ENCODE measurements around the gene PLVAP.
A peak's percentile ranks its signal among the peaks of the same experiment; 100 is the strongest.

Gene PLVAP

DNA sequence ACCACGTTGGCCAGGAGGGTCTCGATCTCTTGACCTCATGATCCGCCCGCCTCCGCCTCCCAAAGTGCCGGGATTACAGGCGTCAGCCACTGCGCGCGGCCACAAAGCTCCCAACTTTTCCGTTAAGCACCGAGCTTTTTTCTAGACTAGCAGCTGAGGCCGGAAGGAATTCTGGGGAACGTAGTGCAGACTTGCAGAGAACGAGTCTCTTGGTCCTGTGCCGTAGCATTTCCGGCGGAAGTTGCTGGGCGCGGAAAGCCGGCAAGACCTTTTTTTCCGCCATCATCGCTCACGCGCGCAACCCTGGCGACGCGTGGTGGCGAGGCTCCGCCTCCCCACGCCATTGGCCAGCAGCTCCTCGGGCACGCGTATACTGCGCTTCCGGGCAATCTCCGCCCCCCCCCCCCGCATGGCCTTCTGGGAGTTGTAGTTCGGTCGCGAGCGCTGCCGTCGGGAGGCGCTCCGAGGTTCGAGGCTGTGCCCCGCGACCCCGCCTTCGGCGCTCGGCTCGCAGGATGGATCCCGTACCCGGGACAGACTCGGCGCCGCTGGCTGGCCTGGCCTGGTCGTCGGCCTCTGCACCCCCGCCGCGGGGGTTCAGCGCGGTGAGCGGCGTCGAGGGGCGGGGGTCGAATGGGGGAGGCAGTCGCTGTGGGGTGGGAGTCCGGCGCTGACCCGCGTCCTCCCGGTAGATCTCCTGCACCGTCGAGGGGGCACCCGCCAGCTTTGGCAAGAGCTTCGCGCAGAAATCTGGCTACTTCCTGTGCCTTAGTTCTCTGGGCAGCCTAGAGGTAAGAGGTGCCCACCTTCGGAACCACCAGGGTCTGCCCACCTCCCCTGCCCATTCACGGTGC, 42.7 kb upstream of the PLVAP start, which contains the start of gene MVB12A:
Gene MVB12A, plus strand, starts transcription at position 427 of the 854 bp plus-strand sequence. Its CDS starts 89 bp downstream, at position 516.
- DNase-seq (ENCODE audit: low read depth) = peak; percentile 99
- TF ChIP-seq MYC (IDR thresholded peaks at IDR 0.05; ENCODE audit: low read depth, low read length) = peak; percentile 97
- TF ChIP-seq, protein P1, sequence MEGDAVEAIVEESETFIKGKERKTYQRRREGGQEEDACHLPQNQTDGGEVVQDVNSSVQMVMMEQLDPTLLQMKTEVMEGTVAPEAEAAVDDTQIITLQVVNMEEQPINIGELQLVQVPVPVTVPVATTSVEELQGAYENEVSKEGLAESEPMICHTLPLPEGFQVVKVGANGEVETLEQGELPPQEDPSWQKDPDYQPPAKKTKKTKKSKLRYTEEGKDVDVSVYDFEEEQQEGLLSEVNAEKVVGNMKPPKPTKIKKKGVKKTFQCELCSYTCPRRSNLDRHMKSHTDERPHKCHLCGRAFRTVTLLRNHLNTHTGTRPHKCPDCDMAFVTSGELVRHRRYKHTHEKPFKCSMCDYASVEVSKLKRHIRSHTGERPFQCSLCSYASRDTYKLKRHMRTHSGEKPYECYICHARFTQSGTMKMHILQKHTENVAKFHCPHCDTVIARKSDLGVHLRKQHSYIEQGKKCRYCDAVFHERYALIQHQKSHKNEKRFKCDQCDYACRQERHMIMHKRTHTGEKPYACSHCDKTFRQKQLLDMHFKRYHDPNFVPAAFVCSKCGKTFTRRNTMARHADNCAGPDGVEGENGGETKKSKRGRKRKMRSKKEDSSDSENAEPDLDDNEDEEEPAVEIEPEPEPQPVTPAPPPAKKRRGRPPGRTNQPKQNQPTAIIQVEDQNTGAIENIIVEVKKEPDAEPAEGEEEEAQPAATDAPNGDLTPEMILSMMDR (IDR thresholded peaks at IDR 0.05; ENCODE audit: low read depth, low read length) = no peak
- peak; percentile 31 for TF ChIP-seq POLR2A (IDR thresholded peaks at IDR 0.05; ENCODE audit: extremely low read depth, insufficient read length)
- TF ChIP-seq, protein P2, sequence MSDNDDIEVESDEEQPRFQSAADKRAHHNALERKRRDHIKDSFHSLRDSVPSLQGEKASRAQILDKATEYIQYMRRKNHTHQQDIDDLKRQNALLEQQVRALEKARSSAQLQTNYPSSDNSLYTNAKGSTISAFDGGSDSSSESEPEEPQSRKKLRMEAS (IDR thresholded peaks at IDR 0.05; ENCODE audit: low read depth, low read length) = peak; percentile 89
- peak within 1 kb of the TSS; percentile 79 for H3K4me3 ChIP-seq (ENCODE audit: low read depth, low read length)

DNA sequence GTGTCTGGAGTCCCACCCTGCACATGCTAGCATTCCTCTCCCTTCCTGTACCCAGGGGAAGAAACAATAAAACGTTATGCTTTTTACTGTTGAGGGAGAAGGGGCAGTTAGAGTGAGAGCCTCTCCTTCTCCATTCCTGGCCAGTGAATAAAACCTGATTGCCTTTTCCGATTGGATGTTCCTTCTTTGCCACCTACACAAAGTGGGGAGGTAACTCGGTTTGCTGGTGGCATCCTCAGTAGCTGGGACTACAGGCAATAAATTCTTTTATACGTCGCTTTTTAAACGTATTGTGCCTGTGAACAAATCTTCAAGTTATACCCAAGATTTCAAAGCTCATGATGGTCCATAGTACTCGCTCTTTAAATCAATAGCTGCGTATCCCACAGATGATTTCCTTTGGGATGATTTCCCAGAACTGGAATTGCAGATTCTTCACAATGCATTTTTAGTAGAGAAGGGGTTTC, 42.0 kb upstream of the PLVAP start:
- no peak for TF ChIP-seq POLR2A (IDR thresholded peaks at IDR 0.05; ENCODE audit: extremely low read depth, insufficient read length)
- no peak for TF ChIP-seq MYC (IDR thresholded peaks at IDR 0.05; ENCODE audit: low read depth, low read length)
- TF ChIP-seq, protein P1 (IDR thresholded peaks at IDR 0.05; ENCODE audit: low read depth, low read length) = no peak
- TF ChIP-seq, protein P2 (IDR thresholded peaks at IDR 0.05; ENCODE audit: low read depth, low read length) = no peak
- DNase-seq (ENCODE audit: low read depth) = peak; percentile 25
- peak overlapping the region; percentile 79 for H3K4me3 ChIP-seq (ENCODE audit: low read depth, low read length)

DNA sequence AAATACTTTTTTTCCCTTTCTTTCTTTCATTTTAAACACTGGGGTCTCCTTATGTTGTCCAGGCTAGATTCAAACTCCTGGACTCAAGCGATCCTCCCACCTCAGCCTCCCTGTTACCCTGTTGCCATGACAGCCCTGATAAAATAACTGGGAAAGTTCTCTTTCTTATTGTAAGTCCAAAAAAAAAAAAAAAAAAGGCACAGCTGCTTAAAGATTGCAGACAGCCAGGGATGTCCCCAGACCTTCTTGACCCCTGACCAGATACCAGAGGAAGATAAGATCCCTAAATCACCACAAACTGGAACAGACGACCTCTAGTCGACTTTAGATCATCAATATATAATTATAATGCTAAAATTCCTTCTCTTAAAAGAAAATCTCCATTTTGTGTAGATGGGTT, 41.6 kb upstream of the PLVAP start:
- DNase-seq (ENCODE audit: low read depth) = peak; percentile 25
- peak overlapping the region; percentile 79 for H3K4me3 ChIP-seq (ENCODE audit: low read depth, low read length)
- no peak for TF ChIP-seq POLR2A (IDR thresholded peaks at IDR 0.05; ENCODE audit: extremely low read depth, insufficient read length)
- TF ChIP-seq, protein P1 (IDR thresholded peaks at IDR 0.05; ENCODE audit: low read depth, low read length) = no peak
- no peak for TF ChIP-seq MYC (IDR thresholded peaks at IDR 0.05; ENCODE audit: low read depth, low read length)
- TF ChIP-seq, protein P2 (IDR thresholded peaks at IDR 0.05; ENCODE audit: low read depth, low read length) = no peak

DNA sequence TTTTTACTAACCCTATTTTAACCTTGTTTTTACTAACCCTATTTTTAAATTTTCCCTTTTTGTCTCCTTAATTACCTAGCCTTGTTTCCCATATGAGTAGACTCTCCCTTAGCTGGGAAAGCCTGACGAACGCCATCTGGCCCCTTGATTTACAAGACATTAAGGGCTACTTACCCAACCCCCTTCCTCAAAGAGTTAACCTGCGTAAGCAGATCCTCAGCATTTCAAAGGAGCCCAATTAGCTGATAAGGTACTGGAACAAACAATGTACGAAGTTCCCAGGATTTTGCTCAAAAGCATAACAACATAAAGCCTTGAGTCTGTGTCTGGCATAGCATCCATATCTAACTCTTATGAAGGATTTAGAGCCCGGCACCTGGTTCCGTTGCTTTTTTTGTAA, 38.0 kb upstream of the PLVAP start:
- DNase-seq (ENCODE audit: low read depth) = no peak
- no peak overlapping the region for H3K4me3 ChIP-seq (ENCODE audit: low read depth, low read length)
- TF ChIP-seq POLR2A (IDR thresholded peaks at IDR 0.05; ENCODE audit: extremely low read depth, insufficient read length) (no peak), MYC (IDR thresholded peaks at IDR 0.05; ENCODE audit: low read depth, low read length) (no peak)
- TF ChIP-seq, protein P2 (IDR thresholded peaks at IDR 0.05; ENCODE audit: low read depth, low read length) = no peak
- TF ChIP-seq, protein P1 (IDR thresholded peaks at IDR 0.05; ENCODE audit: low read depth, low read length) = no peak

DNA sequence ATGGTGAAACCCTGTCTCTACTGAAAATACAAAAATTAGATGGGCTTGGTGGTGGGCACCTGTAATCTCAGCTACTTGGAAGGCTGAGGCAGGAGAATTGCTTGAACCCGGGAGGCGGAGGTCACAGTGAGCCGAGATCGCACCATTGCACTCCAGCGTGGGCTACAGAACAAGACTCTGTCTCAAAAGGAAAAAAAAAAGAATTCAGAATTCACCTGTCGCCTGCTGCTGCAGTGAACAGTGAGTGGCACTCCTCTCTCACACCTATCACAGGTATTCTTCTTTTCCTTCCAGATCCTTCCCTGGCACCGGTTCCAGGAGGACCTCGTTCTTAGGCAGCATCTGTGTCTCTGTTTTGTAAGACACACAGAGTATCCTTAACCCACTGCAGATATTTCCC, 37.0 kb upstream of the PLVAP start:
- TF ChIP-seq, protein P1 (IDR thresholded peaks at IDR 0.05; ENCODE audit: low read depth, low read length) = no peak
- TF ChIP-seq, protein P2 (IDR thresholded peaks at IDR 0.05; ENCODE audit: low read depth, low read length) = no peak
- TF ChIP-seq POLR2A (IDR thresholded peaks at IDR 0.05; ENCODE audit: extremely low read depth, insufficient read length) = no peak
- no peak for TF ChIP-seq MYC (IDR thresholded peaks at IDR 0.05; ENCODE audit: low read depth, low read length)
- H3K4me3 ChIP-seq (ENCODE audit: low read depth, low read length) = no peak overlapping the region
- DNase-seq (ENCODE audit: low read depth) = no peak
